H1 (cell line): ENCODE data around the gene AKIRIN1.

Source experiments
- SIN3A ChIP-seq, 2 experiments: IDR thresholded peaks in 1 of 2; conservative IDR thresholded peaks in 1 of 2; 2 replicates each; pipeline ENCODE4 v1.6.1; 2011 to 2012; ENCODE audit warnings: low read length in 2 of 2, improper control_type of control experiment in 1 of 2, low read depth in 1 of 2, mild to moderate bottlenecking in 1 of 2
- TF ChIP-seq, protein P1 (sequence below), 3 experiments: IDR thresholded peaks; 1 replicate in 2 of 3; 2 replicates in 1 of 3; pipeline versions ENCODE4 v1.5.1 to v1.6.1; 2011; ENCODE audit warnings: low read length in 3 of 3, mild to moderate bottlenecking in 3 of 3, inconsistent platforms in 2 of 3, low read depth in 1 of 3, moderate library complexity in 1 of 3; ENCODE audit not compliant: insufficient read depth in 1 of 3; ENCODE audit errors: control extremely low read depth in 1 of 3

GRCh38 chr1:38989979-38990378 lies 1.1 kb upstream of the AKIRIN1 start:
- no peak for TF ChIP-seq SIN3A (conservative IDR thresholded peaks at IDR 0.05 in 1 of 2, IDR thresholded peaks at IDR 0.05 in 1 of 2; ENCODE audit: low read depth in 1 of 2, low read length in 2 of 2)
- TF ChIP-seq, protein P1, sequence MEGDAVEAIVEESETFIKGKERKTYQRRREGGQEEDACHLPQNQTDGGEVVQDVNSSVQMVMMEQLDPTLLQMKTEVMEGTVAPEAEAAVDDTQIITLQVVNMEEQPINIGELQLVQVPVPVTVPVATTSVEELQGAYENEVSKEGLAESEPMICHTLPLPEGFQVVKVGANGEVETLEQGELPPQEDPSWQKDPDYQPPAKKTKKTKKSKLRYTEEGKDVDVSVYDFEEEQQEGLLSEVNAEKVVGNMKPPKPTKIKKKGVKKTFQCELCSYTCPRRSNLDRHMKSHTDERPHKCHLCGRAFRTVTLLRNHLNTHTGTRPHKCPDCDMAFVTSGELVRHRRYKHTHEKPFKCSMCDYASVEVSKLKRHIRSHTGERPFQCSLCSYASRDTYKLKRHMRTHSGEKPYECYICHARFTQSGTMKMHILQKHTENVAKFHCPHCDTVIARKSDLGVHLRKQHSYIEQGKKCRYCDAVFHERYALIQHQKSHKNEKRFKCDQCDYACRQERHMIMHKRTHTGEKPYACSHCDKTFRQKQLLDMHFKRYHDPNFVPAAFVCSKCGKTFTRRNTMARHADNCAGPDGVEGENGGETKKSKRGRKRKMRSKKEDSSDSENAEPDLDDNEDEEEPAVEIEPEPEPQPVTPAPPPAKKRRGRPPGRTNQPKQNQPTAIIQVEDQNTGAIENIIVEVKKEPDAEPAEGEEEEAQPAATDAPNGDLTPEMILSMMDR (IDR thresholded peaks at IDR 0.05; ENCODE audit: control extremely low read depth in 1 of 3, insufficient read depth in 1 of 3, low read depth in 1 of 3, low read length in 3 of 3): no peak
